SU-DHL-6 (cell line): ENCODE data around the gene ASB2.

Experiments used
- CTCF ChIP-seq: fragments of 200-600 bp; sonication (generic); IDR thresholded peaks from one replicate; pipeline ENCODE4 v1.5.1; 2017; ENCODE audit warnings: antibody characterized with exemption, mild to moderate bottlenecking, low read length, moderate library complexity; ENCODE audit not compliant: insufficient read depth, poor library complexity, severe bottlenecking
- EZH2phosphoT487 ChIP-seq: fragments of 200-600 bp; sonication (generic), shearing (Covaris generic); conservative IDR thresholded peaks from 2 replicates; pipeline ENCODE4 v1.6.1; 2018; ENCODE audit warnings: mild to moderate bottlenecking, antibody characterized with exemption, low read length, moderate library complexity, mixed read lengths

GRCh38 chr14:93981316-93982229 is 5.2 kb upstream of the ASB2 start:
- TF ChIP-seq CTCF (no peak), EZH2phosphoT487 (no peak)
